Measurements from ENCODE around the gene FHL3. TPM values are rescaled to one million over a fixed set of nuclear protein-coding genes. Genes with fewer than 3 reads are reported as not detected.

The FHL3 gene
- total RNA-seq, 1 donor: 21.4 TPM

- H2AFZ ChIP-seq (ENCODE audit: low read length): peak overlapping the region; percentile 41
- peaks cover 29% of the 10 kb centered on the region for H3K4me1 ChIP-seq (ENCODE audit: insufficient read depth, low read length)
- DNase-seq (ENCODE audit: insufficient read length, low spot score, missing footprints): peak; percentile 72
- H3K36me3 ChIP-seq (ENCODE audit: insufficient read depth, low read length): peaks cover 18% of the 10 kb centered on the region
- H3K27me3 ChIP-seq (ENCODE audit: insufficient read depth, low read length): no peaks in the 10 kb centered on the region
- H3K4me3 ChIP-seq (ENCODE audit: insufficient read depth, low read length): peak overlapping the region; percentile 42
- peaks cover 6% of the 10 kb centered on the region for H4K20me1 ChIP-seq (ENCODE audit: insufficient read depth, low read length)
- peak overlapping the region; percentile 78 for H3K4me2 ChIP-seq (ENCODE audit: insufficient read depth, low read length)
- peak overlapping the region; percentile 12 for H3K27ac ChIP-seq (ENCODE audit: low read depth, low read length)
- TF ChIP-seq CTCF (IDR thresholded peaks at IDR 0.05; ENCODE audit: extremely low read depth, low read depth, low read length): no peak
- H3K79me2 ChIP-seq (ENCODE audit: insufficient read depth, low read length): no peaks in the 10 kb centered on the region
- no peaks in the 10 kb centered on the region for H3K9me3 ChIP-seq (ENCODE audit: low read depth, low read length)
Observed at GRCh38 chr1:38029081-38029681, 23.9 kb upstream of the FHL3 start.

- peak; percentile 71 for DNase-seq (ENCODE audit: insufficient read length, low spot score, missing footprints)
- Histone ChIP-seq H3K27me3 (ENCODE audit: insufficient read depth, low read length) (no peaks in the 10 kb centered on the region), H3K4me2 (ENCODE audit: insufficient read depth, low read length) (no peak overlapping the region)
Observed at GRCh38 chr1:38028671-38029070, 23.4 kb upstream of the FHL3 start.

GRCh38 chr1:38028105-38028591, 22.8 kb upstream of the FHL3 start:
- Histone ChIP-seq H3K4me3 (ENCODE audit: insufficient read depth, low read length) (no peak overlapping the region), H3K27me3 (ENCODE audit: insufficient read depth, low read length) (no peaks in the 10 kb centered on the region), H2AFZ (ENCODE audit: low read length) (no peak overlapping the region), H3K9me3 (ENCODE audit: low read depth, low read length) (no peaks in the 10 kb centered on the region), H3K27ac (ENCODE audit: low read depth, low read length) (no peak overlapping the region), H3K4me2 (ENCODE audit: insufficient read depth, low read length) (no peak overlapping the region), H3K36me3 (ENCODE audit: insufficient read depth, low read length) (peaks cover 28% of the 10 kb centered on the region), H4K20me1 (ENCODE audit: insufficient read depth, low read length) (peaks cover 6% of the 10 kb centered on the region), H3K79me2 (ENCODE audit: insufficient read depth, low read length) (no peaks in the 10 kb centered on the region), H3K4me1 (ENCODE audit: insufficient read depth, low read length) (peaks cover 29% of the 10 kb centered on the region)
- DNase-seq (ENCODE audit: insufficient read length, low spot score, missing footprints): peak; percentile 84
- no peak for TF ChIP-seq CTCF (IDR thresholded peaks at IDR 0.05; ENCODE audit: extremely low read depth, low read depth, low read length)

More at GRCh38 chr1:38028671-38029070, 23.4 kb upstream of the FHL3 start:
- Histone ChIP-seq H3K9me3 (ENCODE audit: low read depth, low read length) (no peaks in the 10 kb centered on the region), H3K4me1 (ENCODE audit: insufficient read depth, low read length) (peaks cover 29% of the 10 kb centered on the region), H3K27ac (ENCODE audit: low read depth, low read length) (no peak overlapping the region), H3K4me3 (ENCODE audit: insufficient read depth, low read length) (no peak overlapping the region), H4K20me1 (ENCODE audit: insufficient read depth, low read length) (peaks cover 6% of the 10 kb centered on the region), H2AFZ (ENCODE audit: low read length) (no peak overlapping the region), H3K79me2 (ENCODE audit: insufficient read depth, low read length) (no peaks in the 10 kb centered on the region), H3K36me3 (ENCODE audit: insufficient read depth, low read length) (peaks cover 23% of the 10 kb centered on the region)
- no peak for TF ChIP-seq CTCF (IDR thresholded peaks at IDR 0.05; ENCODE audit: extremely low read depth, low read depth, low read length)

- no peaks in the 10 kb centered on the region for H3K9me3 ChIP-seq (ENCODE audit: low read depth, low read length)
- TF ChIP-seq CTCF (IDR thresholded peaks at IDR 0.05; ENCODE audit: extremely low read depth, low read depth, low read length): no peak
- DNase-seq (ENCODE audit: insufficient read length, low spot score, missing footprints): peak; percentile 39
- H3K27me3 ChIP-seq (ENCODE audit: insufficient read depth, low read length): no peaks in the 10 kb centered on the region
- H2AFZ ChIP-seq (ENCODE audit: low read length): no peak overlapping the region
- H3K4me2 ChIP-seq (ENCODE audit: insufficient read depth, low read length): no peak overlapping the region
- H3K4me3 ChIP-seq (ENCODE audit: insufficient read depth, low read length): no peak overlapping the region
- peaks cover 7% of the 10 kb centered on the region for H4K20me1 ChIP-seq (ENCODE audit: insufficient read depth, low read length)
- no peak overlapping the region for H3K27ac ChIP-seq (ENCODE audit: low read depth, low read length)
- H3K79me2 ChIP-seq (ENCODE audit: insufficient read depth, low read length): no peaks in the 10 kb centered on the region
- peaks cover 35% of the 10 kb centered on the region for H3K36me3 ChIP-seq (ENCODE audit: insufficient read depth, low read length)
- H3K4me1 ChIP-seq (ENCODE audit: insufficient read depth, low read length): peaks cover 29% of the 10 kb centered on the region
Observed at GRCh38 chr1:38027201-38028104, 22.1 kb upstream of the FHL3 start.
